CD4-positive, alpha-beta T cell treated with Interleukin-10 for 1 hour (primary cell): ENCODE data around the gene FSD1L.

Experiments
- DNase-seq: peaks from one replicate; pipeline ENCODE4 v3.0.0-alpha.2; 2020

Gene FSD1L

GRCh38 chr9:105447814-105448812 lies at the start of gene FSD1L:
FSD1L (plus strand) TSS chr9:105448034; CDS start chr9:105448221, 187 bp downstream.
- peak; percentile 84 for DNase-seq

GRCh38 chr9:105399117-105399516 lies 48.7 kb upstream of the FSD1L start:
- no peak for DNase-seq

- DNase-seq = no peak
Measured at GRCh38 chr9:105401651-105402050, 46.2 kb upstream of the FSD1L start.

DNA sequence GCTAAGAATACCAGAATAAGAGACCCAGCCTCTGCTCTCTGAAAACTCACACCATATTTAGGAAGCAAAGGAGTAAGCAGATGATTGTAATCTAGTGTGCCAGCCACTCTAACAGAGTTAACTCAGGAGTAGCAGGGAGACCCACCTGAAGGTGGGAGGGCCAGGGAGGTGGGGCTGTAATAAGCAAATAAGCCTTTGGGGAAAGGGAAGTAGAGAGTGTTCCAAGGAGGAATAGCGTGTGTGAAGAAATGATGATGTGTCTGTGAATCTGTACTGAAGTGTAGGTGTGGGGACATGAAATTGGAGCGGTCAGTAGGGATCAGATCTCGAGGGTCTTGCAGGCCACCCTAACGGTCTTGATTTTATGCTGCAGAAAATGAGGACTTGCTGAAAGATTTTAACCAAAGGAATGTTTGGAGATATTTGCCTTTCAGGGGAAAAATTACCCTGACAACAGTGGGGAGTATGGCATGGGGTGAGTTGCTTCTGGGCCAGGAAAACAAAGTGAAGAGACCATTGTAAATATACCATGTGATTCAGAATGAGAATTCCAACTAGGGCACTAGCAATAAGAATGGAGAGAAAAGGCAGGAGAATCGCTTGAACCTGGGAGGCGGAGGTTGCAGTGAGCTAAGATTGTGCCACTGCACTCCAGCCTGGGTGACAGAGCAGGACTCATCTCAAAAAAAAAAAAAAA lies 44.1 kb upstream of the FSD1L start:
- DNase-seq = no peak

DNA sequence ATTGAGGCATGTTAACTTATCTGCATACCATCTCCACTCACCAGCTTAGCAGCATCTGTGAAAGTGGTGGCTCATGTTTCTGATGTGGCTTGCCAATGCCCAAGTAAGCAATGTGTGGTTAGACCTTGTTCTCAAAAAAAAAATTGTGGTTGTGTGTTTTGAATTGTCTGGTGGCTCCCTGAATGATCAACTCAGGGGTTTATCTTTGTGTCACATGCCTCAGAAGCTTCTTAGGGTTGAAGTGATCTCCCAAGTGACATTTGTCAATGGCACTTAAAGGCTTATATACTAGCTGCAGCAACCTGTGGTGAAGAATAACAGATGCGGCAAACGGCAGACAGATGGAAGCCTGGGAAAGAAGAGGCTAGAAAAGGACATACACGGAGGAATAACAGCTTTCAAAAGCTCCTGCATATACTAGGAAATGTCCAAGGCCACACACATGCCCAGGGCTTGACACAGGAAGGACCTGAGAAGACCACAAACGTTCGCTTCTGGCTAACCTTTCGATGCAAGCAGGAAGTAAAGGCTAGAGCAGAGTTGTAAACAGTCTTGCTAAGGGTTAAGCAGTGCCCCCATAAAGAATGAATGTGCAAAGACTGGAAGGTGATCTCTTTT lies 42.2 kb upstream of the FSD1L start:
- DNase-seq = peak; percentile 71

DNA sequence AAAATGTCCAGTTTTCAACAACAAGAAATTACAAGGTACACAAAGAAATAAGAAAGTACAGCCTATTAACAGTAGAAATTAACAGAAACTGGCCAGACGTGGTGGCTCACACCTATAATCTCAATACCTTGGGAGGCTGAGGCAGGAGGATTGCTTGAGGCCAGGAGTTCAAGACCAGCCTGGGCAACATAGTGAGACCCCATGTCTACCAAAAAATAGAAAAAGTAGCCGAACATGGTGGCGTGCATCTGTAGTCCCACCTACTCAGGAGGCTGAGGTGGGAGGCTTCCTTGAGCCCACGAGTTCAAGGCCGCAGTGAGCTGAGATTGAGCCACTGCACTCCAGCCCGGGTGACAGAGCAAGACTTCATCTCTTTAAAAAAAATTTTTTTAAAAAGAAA lies 41.5 kb upstream of the FSD1L start:
- DNase-seq = no peak

DNA sequence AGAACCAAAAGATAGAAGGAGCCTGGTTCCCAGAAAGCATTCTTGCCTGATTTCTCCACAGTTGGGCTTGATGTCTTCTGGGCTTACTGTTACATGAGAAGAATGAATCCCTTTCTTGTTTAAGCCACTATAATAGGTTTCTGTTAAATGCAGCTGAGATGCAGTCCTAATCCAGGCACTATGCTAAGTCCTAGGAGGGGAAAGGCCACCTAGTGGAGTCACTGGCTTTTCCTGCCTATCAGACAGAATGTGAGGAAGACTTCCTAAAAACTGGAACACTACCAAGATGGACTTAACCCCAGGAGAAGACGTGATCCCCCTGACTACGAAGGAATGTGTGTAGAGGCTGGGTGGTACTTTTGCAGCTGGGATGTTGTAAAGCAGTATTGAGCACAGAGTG lies 34.3 kb upstream of the FSD1L start:
- no peak for DNase-seq

- peak; percentile 70 for DNase-seq
Measured at GRCh38 chr9:105414947-105415661, 32.7 kb upstream of the FSD1L start.

DNA sequence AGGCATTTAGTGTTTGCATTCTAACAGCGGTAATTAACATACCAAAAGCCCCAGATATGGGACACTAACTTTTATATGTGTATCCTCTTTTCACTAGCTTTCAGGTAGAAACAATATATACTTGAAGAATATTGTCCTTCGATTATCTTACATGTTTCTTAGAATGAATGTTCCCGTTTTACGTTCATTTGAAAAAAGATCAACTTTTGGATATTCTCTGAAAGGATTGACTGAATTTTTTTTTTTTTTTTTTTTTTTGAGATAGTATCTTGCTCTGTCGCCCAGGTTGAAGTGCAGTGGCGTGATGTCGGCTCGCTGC lies 32.2 kb upstream of the FSD1L start:
- DNase-seq = no peak

GRCh38 chr9:105416840-105417239 lies 31.0 kb upstream of the FSD1L start:
- DNase-seq = no peak

DNA sequence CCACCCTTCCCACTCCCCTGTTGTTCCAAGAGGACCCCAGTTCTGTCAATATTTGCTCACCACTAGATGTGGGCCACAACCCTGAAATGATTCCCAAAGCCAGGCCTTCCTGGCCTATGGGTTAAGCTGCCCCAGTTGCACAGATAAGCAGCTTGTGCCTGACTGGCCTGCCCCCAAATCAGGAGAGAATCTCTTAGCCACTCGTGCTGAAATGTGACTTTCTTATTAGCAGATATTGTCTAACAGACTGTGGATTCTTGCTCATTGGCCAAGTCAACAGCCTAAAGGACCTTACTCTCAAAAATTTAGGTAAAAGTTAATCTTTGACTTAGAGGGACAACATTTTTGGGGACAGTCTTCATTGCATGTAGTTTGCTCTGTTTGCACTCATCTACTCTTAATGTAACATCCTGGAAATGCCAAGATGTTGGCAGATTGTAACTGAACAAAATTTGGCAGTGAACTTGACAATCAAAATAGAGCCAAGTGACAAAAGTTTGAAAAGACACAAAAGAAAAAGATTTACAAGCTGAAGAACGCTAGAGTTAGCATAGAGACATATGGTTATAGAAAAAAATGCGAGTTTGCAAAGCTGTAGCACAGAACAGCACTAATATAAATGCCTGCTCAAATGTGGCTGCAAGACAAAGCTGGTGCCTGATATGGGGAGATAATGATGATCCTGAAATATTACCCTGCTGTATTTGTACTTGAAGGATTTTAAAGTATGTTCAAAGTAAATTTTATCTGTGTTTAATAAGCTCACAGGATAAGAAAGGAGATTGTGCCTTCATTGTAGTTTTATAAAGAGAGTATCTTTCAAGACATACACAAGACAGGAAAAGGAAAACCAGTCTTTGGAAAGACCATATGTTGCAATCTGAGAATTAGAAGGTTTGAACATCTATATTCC lies 29.0 kb upstream of the FSD1L start:
- no peak for DNase-seq

GRCh38 chr9:105419816-105420597 lies 27.8 kb upstream of the FSD1L start:
- no peak for DNase-seq

DNA sequence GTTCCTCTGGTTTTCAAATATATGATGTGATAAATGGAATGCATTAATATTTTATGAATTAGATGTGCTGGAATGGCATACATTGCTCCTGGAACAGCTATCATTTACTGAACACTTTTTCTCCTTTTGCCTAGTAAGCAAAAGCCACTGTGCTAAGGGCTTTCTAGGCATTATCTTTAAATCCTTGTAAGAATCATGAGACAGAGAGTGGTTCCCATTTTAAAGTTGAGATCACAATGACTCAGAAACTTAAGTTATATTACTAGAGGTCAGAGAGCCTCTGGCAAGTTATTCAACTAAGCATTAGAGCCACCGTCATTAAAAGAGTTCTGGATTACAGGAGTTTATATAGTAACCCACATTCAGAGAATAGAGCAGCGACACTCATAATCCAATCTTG lies 26.7 kb upstream of the FSD1L start:
- no peak for DNase-seq

GRCh38 chr9:105421864-105422263 lies 26.0 kb upstream of the FSD1L start:
- DNase-seq = no peak

- peak; percentile 7 for DNase-seq
Measured at GRCh38 chr9:105425816-105426433, 21.9 kb upstream of the FSD1L start.

DNA sequence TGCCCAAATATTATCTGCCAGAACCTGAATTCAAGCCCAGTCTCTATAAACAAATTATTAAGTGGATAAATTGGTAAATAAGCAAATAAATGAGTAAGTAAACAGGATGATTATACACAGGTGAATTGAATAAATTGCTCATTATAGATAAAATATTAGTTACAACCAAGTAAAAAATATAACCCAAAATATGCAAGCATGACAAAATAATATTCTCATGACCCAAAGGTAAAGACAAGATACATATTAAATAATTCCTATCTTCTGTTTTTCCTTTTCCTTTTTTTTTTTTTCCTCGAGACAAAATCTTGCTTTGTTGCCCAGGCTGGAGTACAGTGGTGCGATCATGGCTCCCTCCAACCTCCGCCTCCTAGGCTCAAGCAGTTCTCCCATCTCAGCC lies 21.2 kb upstream of the FSD1L start:
- no peak for DNase-seq

DNA sequence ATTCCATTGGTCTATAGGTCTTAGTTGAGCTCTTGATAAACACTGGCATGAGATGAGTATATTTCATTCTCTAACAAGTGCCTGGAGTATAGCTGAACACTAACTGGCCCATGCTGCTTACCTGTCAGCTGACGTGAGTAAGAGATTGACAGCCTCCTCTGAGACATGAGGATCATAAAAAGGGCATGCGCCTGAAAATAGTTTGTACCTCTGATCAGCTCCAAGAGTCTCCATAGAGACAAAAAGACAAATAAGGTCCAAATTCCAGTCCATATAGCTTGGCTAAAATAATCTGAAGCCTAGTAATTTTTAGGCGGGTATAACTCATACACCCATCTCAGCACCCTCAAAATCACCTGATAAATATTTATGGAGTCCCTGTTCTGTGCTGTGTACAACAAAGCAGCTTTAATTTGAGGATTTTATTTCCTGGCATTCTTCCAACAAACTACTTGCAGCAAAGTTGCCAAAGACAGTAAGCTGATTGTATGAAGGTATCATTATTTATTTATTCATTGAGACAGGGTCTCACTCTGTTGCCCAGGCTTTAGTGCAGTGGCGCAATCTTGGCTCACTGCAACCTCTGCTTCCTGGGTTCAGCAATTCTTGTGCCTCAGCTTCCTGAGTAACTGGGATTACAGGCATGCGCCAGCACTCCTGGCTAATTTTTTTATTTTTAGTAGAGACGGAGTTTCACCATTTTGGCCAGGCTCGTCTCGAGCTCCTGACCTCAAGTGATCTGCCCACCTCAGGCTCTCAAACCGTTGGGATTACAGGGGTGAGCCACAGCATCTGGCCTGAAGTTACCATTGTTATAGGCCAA lies 16.2 kb upstream of the FSD1L start:
- no peak for DNase-seq

GRCh38 chr9:105432247-105432842 lies 15.5 kb upstream of the FSD1L start:
- DNase-seq = no peak

DNA sequence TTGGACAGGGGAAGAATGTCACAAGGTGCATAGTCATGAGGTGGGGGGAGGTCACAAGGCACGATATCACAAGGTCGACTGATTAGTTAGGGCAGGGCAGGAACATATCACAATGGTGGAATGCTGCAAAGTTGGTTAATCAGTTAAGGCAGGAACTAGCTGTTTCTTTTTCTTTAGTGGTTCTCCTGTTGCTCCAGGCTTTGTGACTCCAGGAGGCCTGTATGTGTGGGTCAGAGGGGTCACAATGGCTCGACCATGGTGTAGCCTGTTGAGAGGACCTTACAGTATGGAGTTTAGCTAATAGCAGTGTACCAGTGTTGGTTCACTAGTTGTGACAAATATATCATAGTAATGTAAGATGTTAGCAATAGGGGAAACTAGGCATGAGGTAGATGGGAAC lies 12.4 kb upstream of the FSD1L start:
- DNase-seq = no peak
